Measurements from ENCODE around the gene BET1L.
"Not testable (repeated sequence)": the region's sequence is repeated elsewhere in the genome, so short reads cannot be mapped to it uniquely, and the experiment has no call there.

Gene BET1L

DNA sequence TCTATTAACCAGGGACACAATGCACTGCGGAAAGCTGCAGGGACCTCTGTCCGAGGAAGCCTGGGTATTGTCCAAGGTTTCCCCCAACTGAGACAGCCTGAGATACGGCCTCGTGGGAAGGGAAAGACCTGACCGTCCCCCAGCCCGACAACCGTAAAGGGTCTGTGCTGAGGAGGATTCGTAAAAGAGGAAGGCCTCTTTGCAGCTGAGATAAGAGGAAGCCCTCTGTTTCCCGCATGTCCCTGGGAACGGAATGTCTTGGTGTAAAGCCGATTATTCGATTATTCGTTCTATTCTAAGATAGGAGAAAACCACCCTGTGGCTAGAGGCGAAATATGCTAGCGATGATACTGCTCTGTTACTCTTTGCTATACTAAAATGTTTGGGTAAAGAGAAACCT, 5.2 kb downstream of the BET1L start:
- peak; percentile 74 for DNase-seq
- in situ Hi-C loops (cut with MboI; ENCODE audit: low pct_unique_long_range_greater_than_20kb, low sequenced_read_pairs) = no loop called here

DNA sequence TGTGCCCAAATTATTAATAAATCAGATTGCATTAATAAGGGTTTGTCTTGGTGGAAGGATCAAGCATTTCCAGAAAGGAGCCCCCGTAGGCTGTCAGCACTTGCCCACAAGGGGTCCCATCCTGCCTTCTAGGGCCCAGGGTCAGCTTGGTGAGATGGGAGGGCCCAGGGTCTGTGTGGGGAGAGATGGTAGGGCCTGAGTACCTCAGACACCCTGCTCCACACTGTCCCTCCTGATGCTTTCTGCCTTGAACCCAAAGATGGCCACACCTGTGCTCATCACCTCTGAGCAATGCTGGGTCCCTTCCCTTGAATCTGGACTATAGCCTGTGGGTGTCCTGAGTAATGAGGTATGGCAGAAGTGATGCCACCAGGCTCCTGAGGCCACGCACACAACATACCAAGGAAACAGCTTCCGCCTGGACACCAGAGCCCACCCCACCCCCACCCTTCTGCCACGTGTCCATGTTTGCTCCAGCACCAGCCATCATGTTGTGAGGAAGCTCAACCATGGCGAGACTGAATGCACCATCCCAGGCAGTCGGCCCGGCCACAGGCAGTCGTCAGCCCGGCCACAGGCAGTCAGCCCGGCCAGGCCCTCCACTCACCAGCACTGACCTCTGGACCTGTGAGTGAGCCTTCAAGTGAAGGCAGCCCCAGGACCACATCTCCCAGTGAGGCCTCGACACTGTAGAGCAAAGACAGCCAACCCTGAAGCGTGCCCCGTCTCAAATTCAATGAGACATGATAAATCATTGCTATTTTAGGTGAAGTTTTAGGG, 6.8 kb downstream of the BET1L start:
- no peak for DNase-seq
- in situ Hi-C loops (cut with MboI; ENCODE audit: low pct_unique_long_range_greater_than_20kb, low sequenced_read_pairs) = no loop called here

DNA sequence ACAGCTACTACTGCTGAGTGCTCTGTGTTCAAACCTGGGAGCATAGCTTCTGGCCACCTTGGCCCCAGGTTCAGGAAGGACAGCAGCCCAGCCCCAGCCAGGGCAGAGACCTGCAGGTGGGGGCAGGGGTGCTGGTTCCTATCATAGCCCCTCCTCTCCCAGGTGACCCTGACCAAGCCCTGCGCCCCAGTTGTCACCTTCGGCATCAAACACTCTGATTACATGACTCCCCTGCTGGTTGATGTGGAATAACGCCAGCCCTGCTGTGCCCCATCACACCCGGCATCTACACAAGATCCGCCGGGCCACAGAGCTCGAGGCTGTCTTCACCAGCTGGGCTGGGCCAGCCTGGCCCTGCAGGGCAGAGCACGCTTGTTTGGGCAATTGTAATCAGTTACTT, 7.4 kb downstream of the BET1L start:
- in situ Hi-C loops (cut with MboI; ENCODE audit: low pct_unique_long_range_greater_than_20kb, low sequenced_read_pairs) = no loop called here
- no peak for DNase-seq

DNA sequence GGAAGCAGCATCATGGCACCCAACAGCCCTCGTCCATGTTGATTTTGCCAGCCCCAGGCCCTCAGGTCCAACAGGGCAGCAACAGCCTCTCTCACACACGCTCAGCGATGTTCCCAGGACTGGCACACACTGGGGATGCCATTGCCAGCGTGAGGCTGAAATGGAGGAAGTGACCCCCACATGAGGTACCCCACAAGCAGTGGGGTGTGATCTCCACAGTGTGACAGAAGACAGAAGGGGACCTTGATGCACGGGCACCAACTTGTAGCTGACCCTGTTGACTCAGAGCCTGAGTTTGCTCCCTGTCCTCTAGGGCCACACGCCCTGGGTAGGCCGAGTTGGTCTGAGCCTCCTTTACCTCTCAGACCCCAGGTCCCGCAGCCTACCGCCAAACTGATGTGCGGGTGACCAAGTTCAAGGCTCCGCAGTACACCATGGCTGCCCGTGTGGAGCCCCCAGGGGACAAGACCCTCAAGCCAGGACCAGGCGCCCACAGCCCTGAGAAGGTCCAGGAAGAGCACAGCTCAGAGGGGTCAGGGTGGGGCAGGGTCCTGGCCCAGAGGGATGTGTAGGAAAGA, 8.1 kb downstream of the BET1L start:
- DNase-seq = no peak
- in situ Hi-C loops (cut with MboI; ENCODE audit: low pct_unique_long_range_greater_than_20kb, low sequenced_read_pairs) = no loop called here

DNA sequence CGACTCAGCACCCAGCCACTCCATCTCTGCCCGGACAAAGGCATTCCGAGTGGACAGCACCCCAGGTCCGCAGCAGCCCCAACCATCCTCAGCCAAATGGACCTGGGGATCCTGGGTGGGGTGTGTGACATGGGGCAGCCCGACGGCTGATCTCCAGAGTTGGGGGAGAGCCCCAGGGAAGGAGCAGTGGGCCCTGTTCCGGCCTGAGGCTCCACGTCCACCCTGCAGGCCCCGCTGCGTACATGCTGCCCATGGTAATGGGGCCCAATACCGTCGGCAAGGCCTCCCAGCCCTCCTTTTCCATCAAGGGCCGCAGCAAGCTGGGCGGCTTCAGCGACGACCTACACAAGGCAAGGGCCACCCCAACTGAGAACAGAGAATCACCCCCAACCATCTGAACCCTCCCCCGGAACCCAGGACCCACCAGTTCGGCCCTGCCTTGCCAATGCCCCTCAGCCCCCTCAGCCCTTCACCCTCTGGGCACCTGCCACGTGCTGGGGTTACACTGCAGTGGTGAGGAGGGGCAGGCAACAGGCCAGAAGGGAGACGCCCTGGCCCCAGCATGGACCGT, 8.9 kb downstream of the BET1L start:
- DNase-seq = no peak
- in situ Hi-C loops (cut with MboI; ENCODE audit: low pct_unique_long_range_greater_than_20kb, low sequenced_read_pairs) = no loop called here

DNA sequence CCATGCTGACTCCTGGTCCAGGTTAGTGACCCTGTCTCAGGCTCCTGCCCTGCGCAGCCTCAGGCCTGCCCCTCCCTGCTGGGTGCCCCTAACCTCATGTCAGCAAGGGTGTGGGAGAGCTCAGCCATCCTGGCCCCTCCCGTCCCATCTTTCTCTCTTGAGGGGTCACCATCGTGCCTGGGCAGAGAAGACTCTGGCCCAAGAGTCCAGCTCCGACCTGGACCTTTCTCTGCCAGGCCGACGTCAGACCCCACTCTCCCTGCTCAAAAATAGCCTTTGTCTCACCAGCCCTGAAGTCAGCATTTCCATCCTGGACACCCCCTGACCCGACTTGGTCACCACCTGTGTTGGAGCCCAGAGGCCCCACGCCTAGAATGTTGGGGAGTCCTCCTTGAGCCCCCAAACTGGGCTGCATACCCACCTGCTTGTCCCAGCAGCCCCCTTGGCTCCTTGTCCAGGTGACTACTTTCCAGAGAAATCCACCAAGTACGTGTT, 9.4 kb downstream of the BET1L start:
- in situ Hi-C loops (cut with MboI; ENCODE audit: low pct_unique_long_range_greater_than_20kb, low sequenced_read_pairs) = no loop called here
- no peak for DNase-seq

DNA sequence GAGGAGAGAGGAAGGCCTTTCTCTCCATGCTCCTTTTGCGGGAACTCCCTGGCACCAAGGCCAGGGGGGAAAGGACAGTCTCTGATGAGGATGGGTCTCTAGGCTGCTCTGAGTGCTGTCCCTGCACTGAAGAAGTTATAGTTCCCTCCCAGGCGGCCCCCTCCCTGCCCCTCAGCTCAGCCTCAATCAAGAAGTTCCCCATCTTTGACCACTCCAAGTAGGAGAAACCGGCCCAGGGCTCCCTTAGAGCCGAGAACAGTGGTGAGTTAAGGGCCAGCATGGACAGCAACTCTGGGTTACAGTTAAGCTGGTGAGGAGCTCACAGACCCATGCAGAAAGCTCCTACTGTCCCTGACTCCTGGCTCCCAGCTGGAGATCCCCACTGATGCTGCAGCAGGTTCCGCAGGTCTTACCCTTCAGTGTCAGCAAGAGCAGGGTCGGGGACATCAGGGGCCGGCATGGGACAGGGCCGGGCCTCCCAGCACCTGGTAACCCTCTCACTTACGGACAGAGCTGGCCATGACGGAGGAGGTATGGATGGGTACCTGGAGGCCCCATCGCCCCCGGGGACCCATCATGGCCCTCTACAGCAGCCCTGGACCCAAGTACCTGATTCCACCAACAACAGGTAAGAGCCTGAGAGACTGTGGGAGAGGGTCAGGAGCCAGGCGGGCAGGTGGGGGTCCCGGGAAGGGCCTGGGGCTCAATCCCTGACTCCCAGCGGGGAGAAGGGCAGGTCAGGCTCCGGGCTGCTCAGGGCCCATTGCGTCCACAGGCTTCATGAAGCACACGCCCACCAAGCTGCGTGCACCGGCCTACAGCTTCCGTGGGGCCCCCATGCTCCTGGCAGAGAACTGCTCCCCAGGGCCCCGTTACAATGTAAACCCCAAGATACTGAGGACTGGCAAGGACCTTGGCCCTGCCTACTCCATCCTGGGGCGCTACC, 10.1 kb downstream of the BET1L start:
- in situ Hi-C loops (cut with MboI; ENCODE audit: low pct_unique_long_range_greater_than_20kb, low sequenced_read_pairs) = no loop called here

DNA sequence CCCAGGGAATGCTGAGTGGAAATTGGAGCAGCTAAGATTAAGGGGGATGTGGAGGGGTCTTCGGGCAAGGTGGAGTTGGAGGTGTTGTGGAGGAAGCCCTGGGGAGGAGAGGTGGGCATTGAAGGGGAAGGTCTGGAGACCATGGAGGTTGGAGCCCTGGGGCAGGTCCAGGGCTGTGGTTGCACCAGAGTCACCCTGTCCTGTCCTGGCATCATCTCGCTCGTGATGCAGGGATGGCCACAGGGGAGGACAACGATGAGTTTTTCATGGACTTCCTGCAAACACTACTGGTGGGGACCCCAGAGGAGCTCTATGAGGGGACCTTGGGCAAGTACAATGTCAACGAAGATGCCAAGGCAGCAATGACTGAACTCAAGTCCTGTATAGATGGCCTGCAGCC, 13.7 kb downstream of the BET1L start:
- in situ Hi-C loops (cut with MboI; ENCODE audit: low pct_unique_long_range_greater_than_20kb, low sequenced_read_pairs) = not testable (repeated sequence)

More for the DNA sequence above, 10.1 kb downstream of the BET1L start:
- DNase-seq = no peak

DNA sequence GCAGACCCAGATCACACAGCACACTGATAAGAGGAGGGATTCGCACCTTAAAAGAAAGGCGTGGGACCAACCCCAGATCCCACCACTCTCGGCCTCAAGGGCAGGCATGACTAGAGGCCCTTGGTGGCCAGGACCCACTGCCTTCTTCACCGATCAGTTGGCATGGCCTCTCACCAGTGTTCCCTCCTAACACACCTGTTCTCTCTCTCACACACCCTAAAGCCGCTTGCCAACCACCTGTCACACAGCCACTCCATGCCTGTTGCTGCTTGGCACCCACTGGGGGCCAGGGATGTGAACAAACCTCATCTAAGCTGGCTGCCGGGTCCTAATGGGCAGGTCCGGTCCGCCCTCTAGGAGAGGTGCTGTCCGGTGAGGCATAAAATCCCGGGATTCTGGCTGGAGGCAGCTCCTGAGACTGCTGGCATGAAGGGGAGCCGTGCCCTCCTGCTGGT, 14.5 kb downstream of the BET1L start, which contains the start of gene SCGB1C1:
SCGB1C1 (plus strand) TSS at position 405 of the 455 bp plus-strand sequence; CDS start at position 427, 22 bp downstream.
- DNase-seq; in situ Hi-C loops (cut with MboI; ENCODE audit: low pct_unique_long_range_greater_than_20kb, low sequenced_read_pairs): not testable (repeated sequence)

More for the DNA sequence above, 13.7 kb downstream of the BET1L start:
- DNase-seq = not testable (repeated sequence)

DNA sequence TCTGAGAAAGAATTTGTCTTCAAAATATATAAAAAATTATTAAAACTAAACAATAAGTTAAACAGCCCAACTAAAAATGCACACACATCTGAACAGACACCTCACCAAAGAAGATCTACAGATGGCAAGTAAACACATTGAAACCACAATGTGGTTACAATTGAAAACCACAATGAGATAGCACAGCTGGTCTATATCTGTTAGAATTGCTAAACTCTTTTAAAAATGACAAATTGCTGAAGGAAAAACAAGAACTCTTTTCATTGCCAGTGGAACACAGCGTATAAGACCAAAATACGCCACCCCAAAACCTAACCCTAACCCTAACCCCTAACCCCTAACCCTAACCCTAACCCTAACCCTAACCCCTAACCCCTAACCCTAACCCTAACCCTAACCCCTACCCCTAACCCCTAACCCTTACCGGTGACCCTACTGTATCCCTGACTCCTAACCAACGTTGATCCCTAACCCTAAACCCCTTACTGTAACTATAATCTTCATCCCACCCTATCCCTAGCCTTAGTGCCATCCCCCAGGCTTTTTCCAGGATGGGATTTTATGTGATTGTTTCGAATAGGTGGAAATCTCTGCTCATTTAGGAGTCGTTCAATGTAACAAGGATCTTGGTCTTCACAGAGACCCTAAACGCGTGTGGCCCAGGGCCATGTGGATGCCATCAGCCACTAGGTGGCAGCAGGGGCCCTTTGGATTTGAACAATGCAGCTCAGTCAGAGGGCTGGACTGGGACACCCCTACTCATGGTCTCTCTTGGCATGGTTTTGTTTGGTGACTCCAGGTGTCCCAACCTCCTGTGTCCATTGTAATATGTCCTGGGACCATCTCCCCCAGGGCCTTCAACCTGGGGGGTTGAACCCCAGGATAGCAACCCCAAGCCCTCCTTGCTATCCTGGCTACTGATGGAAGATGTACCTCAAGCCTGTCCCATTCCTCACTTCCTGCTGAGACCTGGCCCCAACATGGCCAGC, 15.4 kb downstream of the BET1L start:
- DNase-seq; in situ Hi-C loops (cut with MboI; ENCODE audit: low pct_unique_long_range_greater_than_20kb, low sequenced_read_pairs): not testable (repeated sequence)

DNA sequence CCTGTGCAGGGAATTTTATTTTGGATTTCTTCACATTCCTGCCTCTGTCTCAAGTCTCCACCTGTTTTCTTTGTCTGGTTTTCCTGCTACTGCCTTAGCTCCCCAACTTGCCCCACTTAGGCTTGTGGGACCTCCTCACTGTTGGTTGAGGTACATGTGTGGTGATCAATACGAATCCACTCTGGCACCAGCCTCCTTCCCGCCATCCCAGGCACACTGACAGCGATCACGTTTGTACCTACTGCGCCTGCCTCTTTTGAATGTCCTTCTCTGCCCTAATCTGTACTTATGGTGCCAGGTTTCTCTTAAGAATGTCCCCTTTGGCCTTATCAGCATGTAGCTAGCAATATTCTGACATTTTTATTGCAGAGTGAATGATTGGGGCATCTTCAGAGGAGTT, 16.7 kb downstream of the BET1L start:
- DNase-seq; in situ Hi-C loops (cut with MboI; ENCODE audit: low pct_unique_long_range_greater_than_20kb, low sequenced_read_pairs): not testable (repeated sequence)

DNA sequence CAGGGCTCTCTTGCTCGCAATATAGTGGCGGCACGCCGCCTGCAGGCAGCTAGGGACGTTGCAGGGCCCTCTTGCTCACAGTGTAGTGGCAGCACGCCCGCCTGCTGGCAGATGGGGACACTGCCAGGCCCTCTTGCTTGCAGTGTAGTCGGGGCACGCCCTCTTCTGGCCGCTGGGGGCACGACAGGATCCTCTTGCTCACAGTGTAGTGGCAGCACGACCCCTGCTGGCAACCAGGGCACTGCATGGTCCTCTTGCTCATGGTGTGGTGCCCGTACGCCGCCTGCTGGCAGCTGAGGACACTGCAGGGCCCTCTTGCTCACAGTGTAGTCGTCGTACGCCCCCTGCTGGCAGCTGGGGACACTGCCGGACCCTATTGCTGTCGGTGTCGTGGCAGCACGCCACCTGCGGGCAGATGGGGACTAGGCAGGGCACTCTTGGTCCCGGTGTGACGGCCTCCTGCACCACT, 17.3 kb downstream of the BET1L start:
- in situ Hi-C loops (cut with MboI; ENCODE audit: low pct_unique_long_range_greater_than_20kb, low sequenced_read_pairs); DNase-seq: not testable (repeated sequence)

DNA sequence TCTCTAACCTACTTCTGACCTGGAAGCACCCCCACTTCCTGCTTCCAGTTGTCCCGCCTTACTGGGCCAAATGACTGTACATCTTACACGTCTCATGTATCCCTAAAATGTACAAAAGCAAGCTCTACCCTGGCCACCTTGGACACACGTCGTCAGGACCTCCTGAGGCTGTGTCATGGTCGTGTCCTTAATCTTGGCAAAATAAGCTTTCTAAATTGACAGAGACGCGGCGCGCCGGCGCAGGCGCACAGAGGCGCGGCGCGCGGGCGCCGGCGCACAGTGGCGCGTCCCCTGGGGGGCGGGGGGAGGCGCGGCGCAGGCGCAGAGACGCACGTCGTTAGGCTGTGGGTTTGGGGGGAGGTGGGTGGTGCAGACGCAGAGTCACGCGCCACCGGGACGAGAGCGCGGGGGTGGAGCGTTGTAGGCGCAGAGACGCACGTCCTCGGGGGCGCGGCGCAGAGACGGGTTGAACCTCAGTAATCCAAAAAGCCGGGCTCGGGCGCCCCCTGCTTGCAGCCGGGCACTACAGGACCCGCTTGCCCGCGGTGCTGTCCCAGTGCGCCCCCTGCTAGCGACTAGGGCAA, 17.9 kb downstream of the BET1L start:
- DNase-seq; in situ Hi-C loops (cut with MboI; ENCODE audit: low pct_unique_long_range_greater_than_20kb, low sequenced_read_pairs): not testable (repeated sequence)

DNA sequence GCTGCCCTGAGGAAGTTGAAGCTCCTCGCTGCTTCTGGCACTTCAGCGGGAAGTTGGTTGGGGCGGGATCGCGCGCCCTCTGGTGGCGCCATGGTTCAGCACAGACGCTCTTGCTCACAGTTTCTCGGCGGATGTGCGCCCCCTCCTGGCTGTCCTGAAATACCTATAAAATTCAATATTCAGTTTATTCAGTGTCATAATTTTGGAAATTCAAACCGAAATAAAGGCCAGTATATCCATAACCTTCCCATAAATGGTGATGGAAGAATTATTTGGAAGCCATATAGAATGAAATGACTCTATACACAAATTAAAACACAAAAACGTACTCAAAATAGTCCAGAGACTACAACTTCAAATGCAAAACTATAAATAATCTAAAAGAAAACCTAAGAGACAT, 27.0 kb downstream of the BET1L start:
- DNase-seq; in situ Hi-C loops (cut with MboI; ENCODE audit: low pct_unique_long_range_greater_than_20kb, low sequenced_read_pairs): not testable (repeated sequence)

All from KBM-7 (cell line).